ENCODE data around the gene GZMM. TPM values are rescaled to one million over a fixed set of nuclear protein-coding genes. Genes with fewer than 3 reads are reported as not detected.

GZMM gene
- total and polyA plus RNA-seq, 2 of the 13 experiments (the other 11 are each of a cell fraction or from before 2014, with no cell fraction given), result 0.07 TPM; not detected in 1

DNA sequence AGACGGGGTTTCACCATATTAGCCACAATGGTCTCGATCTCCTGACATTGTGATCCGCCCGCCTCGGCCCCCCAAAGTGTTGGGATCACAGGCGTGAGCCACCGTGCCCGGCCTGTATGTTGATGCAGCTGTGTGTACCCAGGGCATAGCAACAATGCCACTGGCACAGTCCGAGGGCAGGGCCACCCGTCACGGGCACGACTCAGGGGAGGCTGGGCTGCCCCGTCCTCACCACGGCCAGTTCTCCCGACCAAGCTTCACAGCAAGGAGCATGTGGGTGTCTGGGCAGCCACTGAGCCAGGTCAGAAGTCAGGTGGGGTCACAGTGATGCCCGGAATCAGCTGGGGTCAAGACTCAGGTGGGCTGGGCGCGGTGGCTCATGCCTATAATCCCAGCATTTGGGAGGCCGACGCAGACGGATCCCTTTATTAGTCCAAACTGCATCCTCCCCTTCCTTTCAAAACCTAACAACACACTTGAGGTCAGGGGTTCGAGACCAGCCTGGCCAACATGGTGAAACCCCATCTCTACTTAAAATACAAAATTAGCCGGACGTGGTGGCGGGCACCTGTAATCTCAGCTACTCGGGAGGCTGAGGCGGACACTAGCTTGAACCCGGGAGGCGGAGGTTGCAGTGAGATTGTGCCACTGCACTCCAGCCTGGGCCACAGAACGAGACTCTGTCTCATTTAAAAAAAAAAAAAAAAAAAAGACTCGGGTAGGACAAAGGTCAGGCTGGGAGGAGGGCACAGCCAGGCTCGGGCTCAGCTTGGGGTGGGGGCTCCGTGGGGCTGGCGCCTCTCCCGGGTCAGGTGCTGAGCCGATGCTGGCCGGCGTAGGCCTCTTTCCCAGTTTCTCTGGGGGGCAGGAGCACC, 13.5 kb upstream of the GZMM start (continued):
- peak; percentile 76; the same call in 1 of the 2 replicates for TF ChIP-seq PHF21A (CRISPR knock-in tag; IDR thresholded peaks at IDR 0.05)
- no peak for TF ChIP-seq ZNF737 (CRISPR knock-in tag; IDR thresholded peaks at IDR 0.05; ENCODE audit: borderline replicate concordance)
- TF ChIP-seq, protein P1, sequence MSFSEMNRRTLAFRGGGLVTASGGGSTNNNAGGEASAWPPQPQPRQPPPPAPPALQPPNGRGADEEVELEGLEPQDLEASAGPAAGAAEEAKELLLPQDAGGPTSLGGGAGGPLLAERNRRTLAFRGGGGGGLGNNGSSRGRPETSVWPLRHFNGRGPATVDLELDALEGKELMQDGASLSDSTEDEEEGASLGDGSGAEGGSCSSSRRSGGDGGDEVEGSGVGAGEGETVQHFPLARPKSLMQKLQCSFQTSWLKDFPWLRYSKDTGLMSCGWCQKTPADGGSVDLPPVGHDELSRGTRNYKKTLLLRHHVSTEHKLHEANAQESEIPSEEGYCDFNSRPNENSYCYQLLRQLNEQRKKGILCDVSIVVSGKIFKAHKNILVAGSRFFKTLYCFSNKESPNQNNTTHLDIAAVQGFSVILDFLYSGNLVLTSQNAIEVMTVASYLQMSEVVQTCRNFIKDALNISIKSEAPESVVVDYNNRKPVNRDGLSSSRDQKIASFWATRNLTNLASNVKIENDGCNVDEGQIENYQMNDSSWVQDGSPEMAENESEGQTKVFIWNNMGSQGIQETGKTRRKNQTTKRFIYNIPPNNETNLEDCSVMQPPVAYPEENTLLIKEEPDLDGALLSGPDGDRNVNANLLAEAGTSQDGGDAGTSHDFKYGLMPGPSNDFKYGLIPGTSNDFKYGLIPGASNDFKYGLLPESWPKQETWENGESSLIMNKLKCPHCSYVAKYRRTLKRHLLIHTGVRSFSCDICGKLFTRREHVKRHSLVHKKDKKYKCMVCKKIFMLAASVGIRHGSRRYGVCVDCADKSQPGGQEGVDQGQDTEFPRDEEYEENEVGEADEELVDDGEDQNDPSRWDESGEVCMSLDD (CRISPR knock-in tag; IDR thresholded peaks at IDR 0.05; ENCODE audit: borderline replicate concordance), result no peak; the same call in 1 of the 2 replicates
- TF ChIP-seq, protein P2, sequence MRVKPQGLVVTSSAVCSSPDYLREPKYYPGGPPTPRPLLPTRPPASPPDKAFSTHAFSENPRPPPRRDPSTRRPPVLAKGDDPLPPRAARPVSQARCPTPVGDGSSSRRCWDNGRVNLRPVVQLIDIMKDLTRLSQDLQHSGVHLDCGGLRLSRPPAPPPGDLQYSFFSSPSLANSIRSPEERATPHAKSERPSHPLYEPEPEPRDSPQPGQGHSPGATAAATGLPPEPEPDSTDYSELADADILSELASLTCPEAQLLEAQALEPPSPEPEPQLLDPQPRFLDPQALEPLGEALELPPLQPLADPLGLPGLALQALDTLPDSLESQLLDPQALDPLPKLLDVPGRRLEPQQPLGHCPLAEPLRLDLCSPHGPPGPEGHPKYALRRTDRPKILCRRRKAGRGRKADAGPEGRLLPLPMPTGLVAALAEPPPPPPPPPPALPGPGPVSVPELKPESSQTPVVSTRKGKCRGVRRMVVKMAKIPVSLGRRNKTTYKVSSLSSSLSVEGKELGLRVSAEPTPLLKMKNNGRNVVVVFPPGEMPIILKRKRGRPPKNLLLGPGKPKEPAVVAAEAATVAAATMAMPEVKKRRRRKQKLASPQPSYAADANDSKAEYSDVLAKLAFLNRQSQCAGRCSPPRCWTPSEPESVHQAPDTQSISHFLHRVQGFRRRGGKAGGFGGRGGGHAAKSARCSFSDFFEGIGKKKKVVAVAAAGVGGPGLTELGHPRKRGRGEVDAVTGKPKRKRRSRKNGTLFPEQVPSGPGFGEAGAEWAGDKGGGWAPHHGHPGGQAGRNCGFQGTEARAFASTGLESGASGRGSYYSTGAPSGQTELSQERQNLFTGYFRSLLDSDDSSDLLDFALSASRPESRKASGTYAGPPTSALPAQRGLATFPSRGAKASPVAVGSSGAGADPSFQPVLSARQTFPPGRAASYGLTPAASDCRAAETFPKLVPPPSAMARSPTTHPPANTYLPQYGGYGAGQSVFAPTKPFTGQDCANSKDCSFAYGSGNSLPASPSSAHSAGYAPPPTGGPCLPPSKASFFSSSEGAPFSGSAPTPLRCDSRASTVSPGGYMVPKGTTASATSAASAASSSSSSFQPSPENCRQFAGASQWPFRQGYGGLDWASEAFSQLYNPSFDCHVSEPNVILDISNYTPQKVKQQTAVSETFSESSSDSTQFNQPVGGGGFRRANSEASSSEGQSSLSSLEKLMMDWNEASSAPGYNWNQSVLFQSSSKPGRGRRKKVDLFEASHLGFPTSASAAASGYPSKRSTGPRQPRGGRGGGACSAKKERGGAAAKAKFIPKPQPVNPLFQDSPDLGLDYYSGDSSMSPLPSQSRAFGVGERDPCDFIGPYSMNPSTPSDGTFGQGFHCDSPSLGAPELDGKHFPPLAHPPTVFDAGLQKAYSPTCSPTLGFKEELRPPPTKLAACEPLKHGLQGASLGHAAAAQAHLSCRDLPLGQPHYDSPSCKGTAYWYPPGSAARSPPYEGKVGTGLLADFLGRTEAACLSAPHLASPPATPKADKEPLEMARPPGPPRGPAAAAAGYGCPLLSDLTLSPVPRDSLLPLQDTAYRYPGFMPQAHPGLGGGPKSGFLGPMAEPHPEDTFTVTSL (CRISPR knock-in tag; IDR thresholded peaks at IDR 0.05; ENCODE audit: borderline replicate concordance), result no peak
- TF ChIP-seq ZNF746 (CRISPR knock-in tag; IDR thresholded peaks at IDR 0.05), result peak; percentile 83; the same call in 1 of the 2 replicates
- TF ChIP-seq, protein P3, sequence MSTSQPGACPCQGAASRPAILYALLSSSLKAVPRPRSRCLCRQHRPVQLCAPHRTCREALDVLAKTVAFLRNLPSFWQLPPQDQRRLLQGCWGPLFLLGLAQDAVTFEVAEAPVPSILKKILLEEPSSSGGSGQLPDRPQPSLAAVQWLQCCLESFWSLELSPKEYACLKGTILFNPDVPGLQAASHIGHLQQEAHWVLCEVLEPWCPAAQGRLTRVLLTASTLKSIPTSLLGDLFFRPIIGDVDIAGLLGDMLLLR (CRISPR knock-in tag; IDR thresholded peaks at IDR 0.05), result no peak
- TF ChIP-seq, protein P4, sequence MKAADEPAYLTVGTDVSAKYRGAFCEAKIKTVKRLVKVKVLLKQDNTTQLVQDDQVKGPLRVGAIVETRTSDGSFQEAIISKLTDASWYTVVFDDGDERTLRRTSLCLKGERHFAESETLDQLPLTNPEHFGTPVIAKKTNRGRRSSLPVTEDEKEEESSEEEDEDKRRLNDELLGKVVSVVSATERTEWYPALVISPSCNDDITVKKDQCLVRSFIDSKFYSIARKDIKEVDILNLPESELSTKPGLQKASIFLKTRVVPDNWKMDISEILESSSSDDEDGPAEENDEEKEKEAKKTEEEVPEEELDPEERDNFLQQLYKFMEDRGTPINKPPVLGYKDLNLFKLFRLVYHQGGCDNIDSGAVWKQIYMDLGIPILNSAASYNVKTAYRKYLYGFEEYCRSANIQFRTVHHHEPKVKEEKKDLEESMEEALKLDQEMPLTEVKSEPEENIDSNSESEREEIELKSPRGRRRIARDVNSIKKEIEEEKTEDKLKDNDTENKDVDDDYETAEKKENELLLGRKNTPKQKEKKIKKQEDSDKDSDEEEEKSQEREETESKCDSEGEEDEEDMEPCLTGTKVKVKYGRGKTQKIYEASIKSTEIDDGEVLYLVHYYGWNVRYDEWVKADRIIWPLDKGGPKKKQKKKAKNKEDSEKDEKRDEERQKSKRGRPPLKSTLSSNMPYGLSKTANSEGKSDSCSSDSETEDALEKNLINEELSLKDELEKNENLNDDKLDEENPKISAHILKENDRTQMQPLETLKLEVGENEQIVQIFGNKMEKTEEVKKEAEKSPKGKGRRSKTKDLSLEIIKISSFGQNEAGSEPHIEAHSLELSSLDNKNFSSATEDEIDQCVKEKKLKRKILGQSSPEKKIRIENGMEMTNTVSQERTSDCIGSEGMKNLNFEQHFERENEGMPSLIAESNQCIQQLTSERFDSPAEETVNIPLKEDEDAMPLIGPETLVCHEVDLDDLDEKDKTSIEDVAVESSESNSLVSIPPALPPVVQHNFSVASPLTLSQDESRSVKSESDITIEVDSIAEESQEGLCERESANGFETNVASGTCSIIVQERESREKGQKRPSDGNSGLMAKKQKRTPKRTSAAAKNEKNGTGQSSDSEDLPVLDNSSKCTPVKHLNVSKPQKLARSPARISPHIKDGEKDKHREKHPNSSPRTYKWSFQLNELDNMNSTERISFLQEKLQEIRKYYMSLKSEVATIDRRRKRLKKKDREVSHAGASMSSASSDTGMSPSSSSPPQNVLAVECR (CRISPR knock-in tag; IDR thresholded peaks at IDR 0.05; ENCODE audit: borderline replicate concordance), result no peak

All from HepG2 (cell line).